ENCODE measurements around the gene ZNF334. TPM values are rescaled to one million over a fixed set of nuclear protein-coding genes. Genes with fewer than 3 reads are reported as not detected.

ZNF334 gene
- total RNA-seq, 1 experiment from 2014 or later: 19.5 TPM

DNA sequence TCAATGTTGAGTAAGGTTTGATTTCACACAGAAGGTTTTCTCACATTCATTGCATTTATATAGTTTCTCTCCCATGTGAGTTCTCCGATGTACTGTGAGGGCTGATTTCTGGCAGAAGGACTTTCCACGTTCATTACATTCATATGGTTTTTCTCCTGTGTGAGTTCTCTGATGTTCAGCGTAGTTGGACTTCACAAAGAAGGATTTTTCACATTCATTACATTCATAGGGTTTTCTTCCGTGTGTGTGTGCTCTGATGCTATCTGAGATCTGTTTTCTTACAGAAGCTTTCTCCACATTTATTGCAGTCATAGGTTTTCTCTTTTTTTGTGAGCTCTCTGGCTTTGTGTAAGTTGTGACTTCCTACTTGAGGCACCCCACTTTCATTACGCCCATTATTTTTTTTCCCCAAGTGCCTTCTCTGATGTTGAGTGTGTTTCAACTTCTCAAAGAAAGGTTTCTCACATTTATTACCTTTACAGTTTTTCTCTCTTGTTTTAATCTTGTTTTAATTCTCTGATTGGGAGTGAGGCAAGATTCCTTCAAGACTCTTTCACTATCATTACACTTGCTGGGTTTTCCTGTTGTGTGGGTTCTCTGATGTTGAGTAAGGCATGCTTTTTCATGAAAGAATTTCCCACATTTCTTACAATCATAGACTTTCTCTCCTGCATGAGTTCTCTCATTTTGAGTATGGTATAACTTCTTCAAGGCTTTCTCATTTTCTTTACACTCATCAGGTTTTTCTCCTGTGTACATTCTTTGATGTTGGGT, 56.9 kb downstream of the ZNF334 start:
- Histone ChIP-seq H3K18ac (ENCODE audit: insufficient read length, low read depth, low read length) (no peak overlapping the region), H3K14ac (ENCODE audit: insufficient read depth, low read length) (no peak overlapping the region), H3K56ac (ENCODE audit: insufficient read length, low read depth, low read length) (no peak overlapping the region), H4K20me1 (ENCODE audit: control insufficient read depth, insufficient read depth, insufficient read length) (no peaks in the 10 kb centered on the region), H3K23me2 (ENCODE audit: insufficient read length, low read depth, low read length, poor library complexity, severe bottlenecking) (peaks cover 9% of the 10 kb centered on the region), H2BK5ac (ENCODE audit: insufficient read length, low read length) (no peak overlapping the region), H2AK5ac (ENCODE audit: insufficient read length, low read length) (no peak overlapping the region), H3K23ac (ENCODE audit: insufficient read length, low read depth, low read length) (no peak overlapping the region), H3T11ph (ENCODE audit: low read length) (no peak overlapping the region), H3K9ac (ENCODE audit: extremely low read depth, insufficient read length, low read length) (no peak overlapping the region), H4K8ac (replicated peaks; ENCODE audit: insufficient read length, low read depth, low read length) (no peak overlapping the region), H3K4me1 (ENCODE audit: insufficient read depth, low read length) (peaks cover 6% of the 10 kb centered on the region; the same call in 1 of the 2 replicates), H2BK12ac (ENCODE audit: insufficient read length, low read depth, low read length) (no peak overlapping the region), H3K4ac (ENCODE audit: low read depth, low read length) (no peak overlapping the region), H3K4me2 (ENCODE audit: insufficient read depth, insufficient read length, low read length) (no peak overlapping the region), H3K79me2 (ENCODE audit: insufficient read depth, low read length) (no peaks in the 10 kb centered on the region), H2BK120ac (ENCODE audit: low read depth, low read length, poor library complexity, severe bottlenecking) (no peak overlapping the region), H2AFZ (ENCODE audit: low read length) (no peak overlapping the region), H2BK20ac (ENCODE audit: low read depth, low read length, poor library complexity, severe bottlenecking) (no peak overlapping the region), H2BK15ac (ENCODE audit: low read depth, low read length) (no peak overlapping the region), H3K27me3 (ENCODE audit: insufficient read depth, low read length) (no peaks in the 10 kb centered on the region), H3K27ac (ENCODE audit: insufficient read length, low read depth, low read length) (no peak overlapping the region), H4K91ac (ENCODE audit: insufficient read length, low read depth, low read length) (no peak overlapping the region), H3K9me3 (ENCODE audit: control insufficient read depth, low read depth, low read length) (peaks cover 20% of the 10 kb centered on the region), H3K79me1 (ENCODE audit: insufficient read depth, low read depth, low read length, poor library complexity, severe bottlenecking) (no peaks in the 10 kb centered on the region), H4K5ac (ENCODE audit: insufficient read length, low read depth, low read length) (no peak overlapping the region)
- H3K9me3 Mint-ChIP-seq: peaks cover 41 to 53% of the 10 kb centered on the region in 2 experiments
- no peak for DNase-seq
- no peak overlapping the region for H3K27ac Mint-ChIP-seq
- no CpG with 5 or more reads among the region's 5 CpGs for WGBS (ENCODE audit: extremely low coverage, insufficient read length, low lambda C conversion rate)
- peaks cover 37 to 42% (median 41%) of the 10 kb centered on the region in 3 experiments for H3K36me3 Mint-ChIP-seq (ENCODE audit: insufficient read depth in 1 of 3, low read depth in 3 of 3)
- no peak overlapping the region for H3K4me3 Mint-ChIP-seq
- H3K4me1 Mint-ChIP-seq: peaks cover 21 to 26% of the 10 kb centered on the region in 2 experiments
- peaks cover 6% of the 10 kb centered on the region for H3K27me3 Mint-ChIP-seq (ENCODE audit: low read depth)
- TF ChIP-seq CTCF (conservative IDR thresholded peaks at IDR 0.05): no peak

Measured in H9 (cell line).